HG03139 (cell line): ENCODE results near the gene ADGRG3.

Experiments
- ATAC-seq: cut with Tn5 transposase; IDR thresholded peaks from one replicate; pipeline ENCODE4 v1.9.1; 2021; ENCODE audit not compliant: unreplicated experiment

Gene ADGRG3

GRCh38 chr16:57679016-57679415, 10.9 kb downstream of the ADGRG3 start:
- no peak for ATAC-seq

- ATAC-seq = no peak
These were observed 11.8 kb downstream of the ADGRG3 start for GRCh38 chr16:57679767-57680482.

- no peak for ATAC-seq
These were observed 12.8 kb downstream of the ADGRG3 start for GRCh38 chr16:57680842-57681375.

- no peak for ATAC-seq
These were observed 14.0 kb downstream of the ADGRG3 start for GRCh38 chr16:57681950-57682728.

- ATAC-seq = no peak
These were observed 14.9 kb downstream of the ADGRG3 start for GRCh38 chr16:57682809-57683635.

- ATAC-seq = no peak
These were observed 15.8 kb downstream of the ADGRG3 start for GRCh38 chr16:57683636-57684545.

- no peak for ATAC-seq
These were observed 16.7 kb downstream of the ADGRG3 start for GRCh38 chr16:57684626-57685358.

GRCh38 chr16:57685633-57686032, 17.5 kb downstream of the ADGRG3 start:
- ATAC-seq = no peak

- no peak for ATAC-seq
These were observed 18.5 kb downstream of the ADGRG3 start for GRCh38 chr16:57686577-57686976.

GRCh38 chr16:57687363-57687929, 19.3 kb downstream of the ADGRG3 start:
- no peak for ATAC-seq

GRCh38 chr16:57688487-57688986, 20.4 kb downstream of the ADGRG3 start:
- ATAC-seq = no peak

GRCh38 chr16:57688987-57689761, 21.1 kb downstream of the ADGRG3 start:
- no peak for ATAC-seq

GRCh38 chr16:57689762-57690558, 21.9 kb downstream of the ADGRG3 start:
- ATAC-seq = no peak

GRCh38 chr16:57690782-57691471, 22.8 kb downstream of the ADGRG3 start:
- ATAC-seq = no peak

- ATAC-seq = no peak
These were observed 24.5 kb downstream of the ADGRG3 start for GRCh38 chr16:57692636-57693035.

- no peak for ATAC-seq
These were observed 25.4 kb downstream of the ADGRG3 start for GRCh38 chr16:57693550-57693949.

- no peak for ATAC-seq
These were observed 26.2 kb downstream of the ADGRG3 start for GRCh38 chr16:57694231-57694724.
